DOHH2 (cell line): Measurements from ENCODE around the gene PPL.

Experiments used
- H3F3A ChIP-seq: fragments of 200-600 bp; sonication (generic), shearing (Covaris generic); 2 replicates; pipeline ENCODE4 v1.6.0; 2016; ENCODE audit warnings: antibody characterized with exemption, mild to moderate bottlenecking; ENCODE audit not compliant: control insufficient read depth, insufficient read depth
- H3K27ac ChIP-seq: fragments of 200-600 bp; sonication (generic); 2 replicates; pipeline ENCODE4 v1.5.1; 2014; ENCODE audit warnings: low read depth, mild to moderate bottlenecking, low read length, moderate library complexity
- H3K27me3 ChIP-seq: fragments of 200-600 bp; sonication (generic); 2 replicates; pipeline ENCODE4 v1.6.1; 2014; ENCODE audit warnings: mild to moderate bottlenecking, low read length, mixed read lengths; ENCODE audit not compliant: control insufficient read depth
- H3K36me3 ChIP-seq: fragments of 200-600 bp; sonication (generic); 2 replicates; pipeline ENCODE4 v1.6.1; 2014; ENCODE audit warnings: mild to moderate bottlenecking, low read length, moderate library complexity, mixed read lengths; ENCODE audit not compliant: control insufficient read depth
- H3K4me1 ChIP-seq: fragments of 200-600 bp; sonication (generic); 2 replicates; pipeline ENCODE4 v1.6.1; 2014; ENCODE audit warnings: mild to moderate bottlenecking, low read length, mixed read lengths; ENCODE audit not compliant: control insufficient read depth
- H3K4me2 ChIP-seq: fragments of 200-600 bp; sonication (generic); 2 replicates; pipeline ENCODE4 v1.6.0; 2014; ENCODE audit warnings: mild to moderate bottlenecking, low read length, moderate library complexity
- H3K4me3 ChIP-seq: fragments of 200-600 bp; sonication (generic); 2 replicates; pipeline ENCODE4 v1.5.1; 2014; ENCODE audit warnings: mild to moderate bottlenecking, low read length, mixed read lengths
- H3K79me2 ChIP-seq: fragments of 200-600 bp; sonication (generic); 2 replicates; pipeline ENCODE4 v1.6.1; 2014; ENCODE audit warnings: mild to moderate bottlenecking, low read length, mixed read lengths; ENCODE audit not compliant: control insufficient read depth
- H3K9me2 ChIP-seq: fragments of 200-600 bp; sonication (generic); replicated peaks from 2 replicates; pipeline ENCODE4 v1.6.1; 2014; ENCODE audit warnings: mild to moderate bottlenecking, low read length, mixed read lengths; ENCODE audit not compliant: control insufficient read depth
- H3K9me3 ChIP-seq: fragments of 200-600 bp; sonication (generic); 2 replicates; pipeline ENCODE4 v1.6.1; 2014; ENCODE audit warnings: antibody characterized with exemption, low read length, mixed read lengths; ENCODE audit not compliant: control insufficient read depth, insufficient read depth
- H4K20me1 ChIP-seq: fragments of 200-600 bp; sonication (generic); 2 replicates; pipeline ENCODE4 v1.6.0; 2014; ENCODE audit warnings: low read depth, mild to moderate bottlenecking, antibody characterized with exemption, low read length, moderate library complexity; ENCODE audit not compliant: control insufficient read depth, insufficient read depth
- CTCF ChIP-seq: fragments of 200-600 bp; sonication (generic); IDR thresholded peaks from one replicate; pipeline ENCODE4 v1.5.1; 2014; ENCODE audit warnings: antibody characterized with exemption, mild to moderate bottlenecking, low read depth, low read length; ENCODE audit not compliant: poor library complexity, severe bottlenecking
- EZH2phosphoT487 ChIP-seq: fragments of 200-600 bp; sonication (generic); IDR thresholded peaks from 2 replicates; pipeline ENCODE4 v1.6.1; 2017; ENCODE audit warnings: borderline replicate concordance, mild to moderate bottlenecking, antibody characterized with exemption, low read length, moderate library complexity, mixed read lengths

Gene PPL

GRCh38 chr16:4904108-4904941 lies 32.6 kb downstream of the PPL start:
- Histone ChIP-seq H3K4me2 (no peak overlapping the region), H3K27me3 (0 out of 2 replicates have a peak, but pooled peaks cover 3% of the 10 kb centered on the region), H3K79me2 (no peaks in the 10 kb centered on the region), H3K9me3 (no peaks in the 10 kb centered on the region), H3F3A (no peaks in the 10 kb centered on the region), H3K4me3 (no peak overlapping the region), H4K20me1 (no peaks in the 10 kb centered on the region), H3K4me1 (no peaks in the 10 kb centered on the region), H3K9me2 (no peaks in the 10 kb centered on the region), H3K27ac (no peak overlapping the region), H3K36me3 (no peaks in the 10 kb centered on the region)
- TF ChIP-seq CTCF (no peak), EZH2phosphoT487 (no peak)

GRCh38 chr16:4902038-4902437 lies 34.9 kb downstream of the PPL start:
- H3K27me3 ChIP-seq: 0 out of 2 replicates have a peak, but pooled peaks cover 3% of the 10 kb centered on the region
- no peak overlapping the region for H3K4me3 ChIP-seq
- no peak overlapping the region for H3K27ac ChIP-seq
- no peaks in the 10 kb centered on the region for H3K9me3 ChIP-seq
- no peaks in the 10 kb centered on the region for H4K20me1 ChIP-seq
- no peaks in the 10 kb centered on the region for H3K79me2 ChIP-seq
- H3F3A ChIP-seq: no peaks in the 10 kb centered on the region
- H3K4me1 ChIP-seq: no peaks in the 10 kb centered on the region
- H3K36me3 ChIP-seq: no peaks in the 10 kb centered on the region
- H3K9me2 ChIP-seq: no peaks in the 10 kb centered on the region
- no peak overlapping the region for H3K4me2 ChIP-seq
- TF ChIP-seq EZH2phosphoT487 (no peak), CTCF (no peak)

- no peaks in the 10 kb centered on the region for H3K79me2 ChIP-seq
- no peak overlapping the region for H3K27ac ChIP-seq
- TF ChIP-seq EZH2phosphoT487 (no peak), CTCF (no peak)
- no peak overlapping the region for H3K4me3 ChIP-seq
- H4K20me1 ChIP-seq: no peaks in the 10 kb centered on the region
- H3F3A ChIP-seq: no peaks in the 10 kb centered on the region
- no peaks in the 10 kb centered on the region for H3K36me3 ChIP-seq
- H3K4me1 ChIP-seq: no peaks in the 10 kb centered on the region
- H3K4me2 ChIP-seq: no peak overlapping the region
- 0 out of 2 replicates have a peak, but pooled peaks cover 3% of the 10 kb centered on the region for H3K27me3 ChIP-seq
- no peaks in the 10 kb centered on the region for H3K9me2 ChIP-seq
- no peaks in the 10 kb centered on the region for H3K9me3 ChIP-seq
These were observed 36.2 kb downstream of the PPL start for GRCh38 chr16:4900750-4901149.
